T47D (cell line): ENCODE measurements around the gene HOXC9.

Experiments
- DNase-seq, 2 experiments: peaks; one replicate each; pipeline versions ENCODE4 v3.0.0 to v3.0.0-alpha.2; 2011 to 2012; ENCODE audit warnings: low read depth in 1 of 2, low spot score in 1 of 2
- JUND ChIP-seq: IDR thresholded peaks from 2 replicates; pipeline ENCODE4 v1.6.1; 2012; ENCODE audit warnings: low read depth
- in situ Hi-C: cut with HindIII; loops from 2 replicates; pipeline ENCODE4 v1.10.0; 2016; ENCODE audit warnings: low sequenced_read_pairs, low pct_unique_long_range_greater_than_20kb

The HOXC9 gene

GRCh38 chr12:53998110-53998899 is 1.7 kb upstream of the HOXC9 start:
- TF ChIP-seq JUND = no peak
- no peak for DNase-seq
- in situ Hi-C loops = no loop called here

- in situ Hi-C loops = no loop called here
- DNase-seq = no peak
- TF ChIP-seq JUND = no peak
These were observed 1.1 kb upstream of the HOXC9 start for GRCh38 chr12:53998900-53999236.

DNA sequence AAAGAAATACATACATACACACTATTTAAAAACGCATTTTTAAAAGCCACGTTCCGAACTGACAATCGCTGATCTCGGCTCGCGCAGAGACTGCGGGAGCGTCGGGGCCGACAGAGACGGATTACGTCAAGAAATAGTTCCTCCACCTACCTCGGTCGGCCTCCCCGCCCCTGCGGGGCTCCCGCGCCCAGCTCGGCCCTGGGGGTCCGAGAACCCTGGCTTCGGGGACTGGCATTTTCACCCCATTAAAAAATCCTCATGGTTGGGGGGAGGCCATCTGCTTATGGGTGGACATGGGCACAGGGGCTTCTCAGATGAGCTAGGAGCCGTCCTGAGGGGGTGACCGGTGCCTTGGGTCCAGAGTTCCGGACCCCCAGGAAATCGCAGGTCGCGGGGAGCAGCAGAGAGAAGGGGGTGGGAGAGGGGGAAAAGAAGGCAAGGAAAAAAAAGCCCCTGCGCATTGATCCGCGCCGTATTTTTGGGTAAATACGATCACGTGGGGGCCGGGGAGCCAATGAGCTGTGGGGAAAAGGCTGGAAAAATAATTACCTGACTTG is 324 bp upstream of the HOXC9 start:
- no peak for TF ChIP-seq JUND
- in situ Hi-C loops = loop anchor here (25.0 kb wide), 1 partner anchor 188 kb away; the partner anchor contains the start of gene SMUG1
- peak; percentile 93 to 94 for DNase-seq

DNA sequence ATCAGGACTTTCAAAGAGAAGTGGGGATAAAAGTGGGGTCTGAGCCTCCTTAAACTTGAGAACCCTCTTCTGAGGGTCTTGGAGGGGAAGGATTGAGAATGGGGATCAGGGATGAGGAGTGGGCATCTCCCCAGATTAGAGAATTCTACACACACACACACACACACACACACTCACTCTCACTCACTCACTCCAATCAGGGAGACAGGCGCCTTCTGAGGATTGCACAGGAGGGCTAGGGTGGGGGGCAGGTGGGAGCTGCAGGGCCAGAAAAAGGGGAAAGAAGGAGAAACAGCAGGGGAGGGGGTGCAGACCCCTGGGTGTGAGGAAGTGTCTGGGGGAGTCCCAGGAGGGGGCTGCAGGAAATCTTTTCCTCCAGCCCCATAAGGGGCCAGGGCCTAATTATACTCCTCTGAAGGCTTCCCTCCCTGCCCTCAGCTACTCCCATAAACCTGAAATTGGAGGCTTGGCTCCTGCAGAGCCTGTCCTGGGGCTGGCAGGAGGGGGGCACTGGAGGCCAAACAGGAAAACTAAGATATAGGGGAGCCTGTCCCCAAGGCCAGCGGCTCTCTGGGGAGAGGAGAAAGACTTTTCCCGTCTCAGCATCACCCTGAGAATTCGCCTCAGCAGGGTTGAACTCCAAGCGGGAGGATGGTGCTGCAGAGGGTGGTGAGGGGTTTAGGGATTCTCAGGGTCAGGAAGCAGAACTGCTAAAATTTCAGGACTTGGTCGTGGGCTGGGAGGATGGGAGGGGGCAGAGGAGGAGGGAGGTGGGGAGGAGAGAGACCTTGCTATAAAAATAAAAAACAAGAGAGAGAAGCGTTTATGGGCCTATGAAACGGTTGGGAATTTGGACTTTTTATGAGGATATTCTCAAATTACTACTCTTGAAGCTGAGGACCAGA is 1.6 kb downstream of the HOXC9 start:
- in situ Hi-C loops = loop anchor here (25.0 kb wide), 1 partner anchor 186 kb away; the partner anchor contains the start of gene SMUG1
- TF ChIP-seq JUND = no peak
- no peak for DNase-seq

DNA sequence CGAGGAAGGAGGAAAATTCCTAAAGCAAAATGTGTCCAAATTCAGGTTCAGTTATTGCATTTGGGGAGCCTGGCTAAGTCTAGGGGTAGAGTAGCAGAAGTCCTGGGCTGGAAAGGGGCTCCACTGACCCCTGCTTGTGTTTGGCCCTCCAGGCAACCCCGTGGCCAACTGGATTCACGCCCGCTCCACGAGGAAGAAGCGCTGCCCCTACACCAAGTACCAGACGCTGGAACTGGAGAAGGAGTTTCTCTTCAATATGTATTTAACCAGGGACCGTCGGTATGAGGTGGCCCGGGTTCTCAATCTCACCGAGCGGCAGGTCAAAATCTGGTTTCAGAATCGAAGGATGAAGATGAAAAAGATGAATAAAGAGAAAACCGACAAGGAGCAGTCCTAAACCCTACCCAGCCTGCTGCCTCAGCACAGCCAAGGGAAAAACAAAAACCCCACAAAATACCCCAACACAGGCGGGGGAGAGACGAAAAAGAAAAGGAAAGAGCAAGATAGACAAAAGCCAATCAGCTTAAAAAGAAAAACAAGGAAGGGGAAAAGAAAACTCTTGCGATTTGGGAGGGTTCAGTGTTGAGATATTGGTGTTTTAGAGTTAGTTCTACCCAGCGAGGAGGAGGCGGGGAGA is 2.4 kb downstream of the HOXC9 start:
- DNase-seq = no peak
- TF ChIP-seq JUND = no peak
- in situ Hi-C loops = loop anchor here (25.0 kb wide), 1 partner anchor 185 kb away; the partner anchor contains the start of gene SMUG1

GRCh38 chr12:54002915-54003389 is 3.0 kb downstream of the HOXC9 start:
- DNase-seq = no peak
- TF ChIP-seq JUND = no peak
- in situ Hi-C loops = loop anchor here (25.0 kb wide), 1 partner anchor 184 kb away; the partner anchor contains the start of gene SMUG1

DNA sequence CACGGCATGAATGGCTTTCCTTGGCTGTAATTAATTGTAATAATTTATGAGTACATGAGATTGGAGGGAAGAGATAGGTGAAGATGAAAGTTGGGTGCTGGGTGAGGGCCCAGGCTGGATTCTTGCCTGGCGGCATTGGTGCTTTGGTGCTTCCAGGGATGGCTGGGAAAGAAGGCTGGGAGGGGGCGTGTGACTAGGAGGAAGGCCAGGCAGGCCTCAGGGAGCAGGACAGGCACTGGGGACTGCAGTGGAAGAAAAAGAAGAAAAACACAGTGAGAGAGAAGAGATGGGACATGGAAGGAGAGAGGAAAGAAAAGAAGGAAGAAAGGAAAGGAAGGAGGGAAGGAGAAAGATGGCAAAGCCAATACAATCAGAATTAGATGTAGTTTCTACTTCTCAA is 3.7 kb downstream of the HOXC9 start:
- DNase-seq = no peak
- in situ Hi-C loops = loop anchor here (25.0 kb wide), 1 partner anchor 184 kb away; the partner anchor contains the start of gene SMUG1
- no peak for TF ChIP-seq JUND

GRCh38 chr12:54004063-54004840 is 4.3 kb downstream of the HOXC9 start:
- in situ Hi-C loops = loop anchor here (25.0 kb wide), 1 partner anchor 183 kb away; the partner anchor contains the start of gene SMUG1
- DNase-seq = no peak
- no peak for TF ChIP-seq JUND

DNA sequence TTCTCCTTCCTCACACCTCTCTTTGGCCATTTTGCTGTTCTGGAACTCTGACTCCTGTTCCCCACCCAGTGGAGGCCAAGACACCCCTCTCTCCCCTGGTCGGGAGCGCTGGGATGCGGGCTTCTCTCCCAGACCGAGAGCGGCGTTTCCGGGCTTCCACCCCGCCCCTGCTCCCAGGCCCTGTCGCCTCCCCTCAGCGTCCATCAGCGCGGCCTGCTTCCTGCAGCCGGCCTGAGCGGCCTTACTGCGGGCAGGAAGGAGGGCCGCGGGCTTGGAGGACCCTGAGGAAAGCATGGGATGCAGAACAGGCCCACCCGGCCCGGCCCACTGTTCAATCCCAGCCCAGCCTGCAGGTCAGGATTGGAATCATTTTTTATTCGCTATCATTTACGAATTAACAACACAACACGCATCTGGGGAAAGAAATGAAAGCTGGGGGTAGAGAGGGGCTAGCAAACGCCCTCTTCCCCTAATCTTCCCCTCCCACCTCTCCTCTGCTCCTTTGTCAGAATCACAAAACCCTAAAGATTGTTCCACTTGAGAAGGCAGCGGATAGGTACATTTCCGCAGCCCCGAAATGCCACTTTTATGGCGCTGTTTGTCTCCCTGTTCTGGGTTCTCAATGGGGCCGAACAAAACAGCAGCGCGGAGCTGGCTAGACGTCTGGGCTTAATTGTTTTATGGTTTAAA is 5.0 kb downstream of the HOXC9 start:
- no peak for TF ChIP-seq JUND
- in situ Hi-C loops = loop anchor here (25.0 kb wide), 1 partner anchor 182 kb away; the partner anchor contains the start of gene SMUG1
- no peak for DNase-seq

GRCh38 chr12:54005531-54005852 is 5.5 kb downstream of the HOXC9 start:
- in situ Hi-C loops = loop anchor here (25.0 kb wide), 1 partner anchor 182 kb away; the partner anchor contains the start of gene SMUG1
- DNase-seq = no peak
- no peak for TF ChIP-seq JUND
